GM21786 (cell line): Measurements from ENCODE around the gene PRDM8.
"Not testable (repeated sequence)": the region's sequence is repeated elsewhere in the genome, so short reads cannot be mapped to it uniquely, and the experiment has no call there.

Experiments used
- ATAC-seq: cut with Tn5 transposase; IDR thresholded peaks from one replicate; pipeline ENCODE4 v1.9.1; 2021; ENCODE audit not compliant: unreplicated experiment

The PRDM8 gene

GRCh38 chr4:80225595-80225994 is 28.3 kb downstream of the PRDM8 start:
- ATAC-seq: no peak

GRCh38 chr4:80226094-80226493 is 28.8 kb downstream of the PRDM8 start:
- ATAC-seq: no peak

- no peak for ATAC-seq
Measured at GRCh38 chr4:80228460-80228859, 31.2 kb downstream of the PRDM8 start.

GRCh38 chr4:80229128-80229527 is 31.8 kb downstream of the PRDM8 start:
- ATAC-seq: no peak

- ATAC-seq: peak; percentile 68
Measured at GRCh38 chr4:80229590-80229989, 32.3 kb downstream of the PRDM8 start.

- no peak for ATAC-seq
Measured at GRCh38 chr4:80231180-80231579, 33.9 kb downstream of the PRDM8 start.

- no peak for ATAC-seq
Measured at GRCh38 chr4:80232707-80233370, 35.5 kb downstream of the PRDM8 start.

GRCh38 chr4:80233390-80233789 is 36.1 kb downstream of the PRDM8 start:
- no peak for ATAC-seq

GRCh38 chr4:80235451-80235850 is 38.1 kb downstream of the PRDM8 start:
- no peak for ATAC-seq

GRCh38 chr4:80237992-80238391 is 40.7 kb downstream of the PRDM8 start:
- ATAC-seq: no peak

- no peak for ATAC-seq
Measured at GRCh38 chr4:80239480-80240150, 42.3 kb downstream of the PRDM8 start.

GRCh38 chr4:80240976-80241375 is 43.7 kb downstream of the PRDM8 start:
- ATAC-seq: no peak

- no peak for ATAC-seq
Measured at GRCh38 chr4:80243274-80244018, 46.1 kb downstream of the PRDM8 start.

GRCh38 chr4:80247484-80247883 is 50.2 kb downstream of the PRDM8 start:
- not testable (repeated sequence) for ATAC-seq

- ATAC-seq: no peak
Measured at GRCh38 chr4:80249144-80249543, 51.8 kb downstream of the PRDM8 start.

- no peak for ATAC-seq
Measured at GRCh38 chr4:80252427-80252826, 55.1 kb downstream of the PRDM8 start.

- no peak for ATAC-seq
Measured at GRCh38 chr4:80252953-80253352, 55.6 kb downstream of the PRDM8 start.

- no peak for ATAC-seq
Measured at GRCh38 chr4:80253510-80253909, 56.2 kb downstream of the PRDM8 start.
